ENCODE measurements around the gene MANSC4.

MANSC4 gene

DNA sequence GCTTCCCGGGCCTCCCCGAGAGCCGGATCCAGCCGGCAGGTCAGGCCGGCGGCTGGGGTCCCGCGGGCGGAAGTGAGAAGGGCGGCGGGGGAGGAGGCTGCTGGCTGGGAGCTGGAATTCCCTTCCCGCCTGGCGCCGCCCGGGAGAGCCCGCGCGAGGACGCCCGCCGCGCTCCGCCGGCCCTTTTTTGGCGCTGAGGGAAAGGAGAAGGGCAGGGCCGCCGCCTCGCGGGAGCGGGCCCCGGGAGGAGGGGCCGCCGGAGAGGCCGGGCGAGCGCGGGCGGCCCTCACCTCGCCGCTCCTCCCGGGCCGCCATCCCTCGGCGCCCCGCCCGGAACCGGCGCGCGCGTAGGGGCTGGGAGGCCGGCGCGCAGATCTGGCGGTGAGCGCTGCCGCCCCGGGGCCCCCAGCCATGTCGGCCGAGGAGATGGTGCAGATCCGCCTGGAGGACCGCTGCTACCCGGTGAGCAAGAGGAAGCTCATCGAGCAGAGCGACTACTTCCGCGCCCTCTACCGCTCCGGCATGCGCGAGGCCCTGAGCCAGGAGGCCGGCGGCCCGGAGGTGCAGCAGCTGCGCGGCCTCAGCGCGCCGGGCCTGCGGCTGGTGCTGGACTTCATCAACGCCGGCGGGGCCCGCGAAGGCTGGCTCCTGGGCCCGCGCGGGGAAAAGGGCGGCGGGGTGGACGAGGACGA, at the start of gene MANSC4, which contains the start of gene KLHL42:
Gene MANSC4 (minus strand): TSS at position 317 of the 692 bp plus-strand sequence. CDS start 8,960 bp downstream, outside the sequence.
Gene KLHL42 (plus strand): TSS at position 314 of the 692 bp plus-strand sequence. CDS start 98 bp downstream, at position 412.
- peak; percentile 80 for DNase-seq

- DNase-seq, result no peak
These were observed 48.2 kb upstream of the MANSC4 start for GRCh38 chr12:27828196-27828595.

GRCh38 chr12:27826076-27826475, 46.0 kb upstream of the MANSC4 start:
- no peak for DNase-seq

- DNase-seq, result no peak
These were observed 44.2 kb upstream of the MANSC4 start for GRCh38 chr12:27824126-27824842.

DNA sequence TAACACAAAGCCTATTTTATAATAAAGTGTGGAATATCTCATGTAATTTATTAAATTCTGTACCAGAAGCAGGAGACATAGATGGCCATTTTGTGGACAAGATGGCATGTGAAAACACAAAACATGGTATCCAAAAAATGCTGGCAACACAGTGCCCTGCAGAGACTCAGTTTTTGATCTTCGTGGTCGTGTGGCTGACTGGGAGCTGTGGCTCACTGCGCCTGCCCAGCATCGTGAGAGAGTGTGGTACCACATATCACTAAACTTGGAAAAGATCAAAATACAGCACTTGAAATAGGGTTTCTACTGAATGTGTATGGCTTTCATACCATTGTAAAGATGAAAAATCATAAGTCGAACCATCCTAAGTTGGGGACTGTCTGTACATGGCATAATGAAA, 43.0 kb upstream of the MANSC4 start:
- DNase-seq, result no peak

DNA sequence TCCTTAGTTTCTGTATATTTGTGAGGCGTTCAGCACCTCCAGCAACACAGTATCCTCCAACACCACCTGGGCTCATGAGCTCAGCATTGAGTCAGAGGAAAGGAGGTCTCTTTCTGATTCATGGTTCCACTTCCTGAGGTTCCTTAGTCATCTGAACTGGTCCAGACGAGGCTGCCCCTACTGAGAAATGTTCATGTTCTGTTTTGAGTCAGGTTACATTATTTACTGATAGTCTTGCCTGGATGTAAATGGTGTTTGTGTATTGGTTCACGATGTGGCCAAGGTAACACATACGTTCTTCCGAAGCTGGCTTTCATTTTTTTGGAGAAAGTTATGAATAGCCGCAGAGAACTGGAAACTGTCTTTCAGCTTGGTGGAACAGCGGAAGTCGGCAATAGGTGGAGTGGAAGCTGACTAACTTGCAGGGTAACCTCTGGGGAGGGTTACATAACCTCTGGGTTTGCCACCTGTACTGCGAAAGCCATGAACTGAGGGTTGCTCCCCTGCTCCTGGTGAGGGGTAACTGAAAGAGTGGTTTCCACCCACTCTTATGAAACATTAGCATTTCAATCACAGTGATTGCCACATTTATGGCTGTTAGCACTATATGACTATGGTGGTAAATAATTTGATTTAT, 42.2 kb upstream of the MANSC4 start:
- DNase-seq, result no peak

DNA sequence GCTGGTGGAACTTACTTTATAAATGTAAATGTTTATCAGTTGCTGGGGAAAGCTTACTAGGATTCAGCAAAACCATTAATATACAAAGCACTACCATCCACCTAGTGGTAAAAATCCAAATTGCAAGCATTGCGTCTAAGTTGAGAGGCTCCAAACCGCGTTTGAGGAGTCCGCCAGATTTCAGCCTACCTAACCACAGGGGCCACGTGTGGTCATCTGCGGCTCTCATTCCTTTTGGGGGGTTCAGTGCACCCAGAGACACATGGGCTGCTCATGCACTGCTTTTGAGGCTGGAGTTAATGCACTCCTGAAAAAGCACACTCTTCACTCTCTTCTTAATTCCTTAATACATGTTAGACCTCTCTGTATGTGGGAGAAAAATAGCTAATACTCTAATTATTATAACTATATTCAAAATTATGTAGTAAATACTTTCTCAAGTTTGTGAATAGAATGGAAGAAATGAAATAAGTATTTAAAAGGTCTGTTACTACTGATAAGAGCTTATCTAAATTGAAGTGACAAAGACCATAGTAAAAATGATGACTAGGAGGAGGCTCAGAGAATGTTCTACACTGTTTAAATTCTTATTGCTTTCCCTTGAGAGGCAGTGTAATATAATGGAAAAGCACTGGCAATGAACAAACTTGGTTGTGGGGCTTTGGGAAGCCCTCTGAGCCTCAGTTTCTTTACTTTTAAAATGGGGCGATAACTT, 41.4 kb upstream of the MANSC4 start:
- peak; percentile 73 for DNase-seq

- no peak for DNase-seq
These were observed 40.5 kb upstream of the MANSC4 start for GRCh38 chr12:27820564-27820963.

DNA sequence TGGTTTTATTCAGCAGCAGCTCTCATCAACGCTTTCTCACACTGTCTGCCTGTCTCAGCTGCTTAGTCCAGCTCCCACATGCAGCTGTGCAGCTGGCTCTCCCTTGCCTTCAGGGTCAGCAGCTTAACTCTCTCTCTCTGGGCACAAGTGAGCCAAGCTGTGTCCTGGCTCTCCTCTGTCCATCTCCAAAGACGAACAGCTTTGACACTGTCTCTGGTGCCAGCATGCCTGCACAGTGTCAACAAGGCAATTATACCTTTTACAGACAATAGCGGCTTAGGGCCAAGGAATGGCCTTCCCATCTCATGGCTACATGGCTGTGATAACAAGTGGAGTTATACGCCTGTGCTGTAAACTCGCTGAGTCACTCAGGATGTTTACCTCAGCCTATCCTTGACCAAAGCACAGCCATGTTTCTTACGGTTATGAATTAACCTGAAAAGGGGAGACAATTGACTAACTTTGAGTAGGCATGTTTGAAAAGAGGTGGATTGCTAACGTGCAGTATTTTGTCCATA, 38.4 kb upstream of the MANSC4 start:
- DNase-seq, result no peak

GRCh38 chr12:27817766-27818165, 37.7 kb upstream of the MANSC4 start:
- no peak for DNase-seq

GRCh38 chr12:27814851-27815591, 35.0 kb upstream of the MANSC4 start:
- DNase-seq, result no peak

DNA sequence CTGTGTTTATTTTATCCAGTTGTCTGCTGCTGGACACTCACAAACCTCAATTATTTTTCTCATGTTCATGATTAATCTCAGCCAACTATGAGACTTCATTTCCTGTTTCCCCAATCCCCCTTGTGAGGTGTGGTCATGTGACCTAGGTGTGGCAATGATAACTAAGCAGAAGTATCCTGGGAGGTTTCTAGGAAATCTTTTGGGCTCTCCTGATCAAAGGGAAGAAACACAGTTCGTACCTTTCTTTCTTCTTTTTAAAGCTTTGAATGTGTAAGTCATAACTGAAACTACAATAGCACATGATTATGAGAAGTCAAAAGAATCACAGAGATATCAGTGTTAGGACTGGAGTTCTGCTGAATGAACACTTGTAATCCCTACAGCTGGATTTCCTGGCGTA, 34.4 kb upstream of the MANSC4 start:
- DNase-seq, result no peak

GRCh38 chr12:27812502-27812901, 32.5 kb upstream of the MANSC4 start:
- no peak for DNase-seq

- DNase-seq, result no peak
These were observed 30.7 kb upstream of the MANSC4 start for GRCh38 chr12:27810756-27811155.

- peak; percentile 85 for DNase-seq
These were observed 28.8 kb upstream of the MANSC4 start for GRCh38 chr12:27808841-27809240.

GRCh38 chr12:27807063-27807703, 27.1 kb upstream of the MANSC4 start:
- no peak for DNase-seq

- no peak for DNase-seq
These were observed 26.2 kb upstream of the MANSC4 start for GRCh38 chr12:27806259-27806658.

GRCh38 chr12:27805238-27805637, 25.2 kb upstream of the MANSC4 start:
- DNase-seq, result no peak

GRCh38 chr12:27802936-27803335, 22.9 kb upstream of the MANSC4 start:
- no peak for DNase-seq

GRCh38 chr12:27802511-27802910, 22.5 kb upstream of the MANSC4 start:
- DNase-seq, result no peak

DNA sequence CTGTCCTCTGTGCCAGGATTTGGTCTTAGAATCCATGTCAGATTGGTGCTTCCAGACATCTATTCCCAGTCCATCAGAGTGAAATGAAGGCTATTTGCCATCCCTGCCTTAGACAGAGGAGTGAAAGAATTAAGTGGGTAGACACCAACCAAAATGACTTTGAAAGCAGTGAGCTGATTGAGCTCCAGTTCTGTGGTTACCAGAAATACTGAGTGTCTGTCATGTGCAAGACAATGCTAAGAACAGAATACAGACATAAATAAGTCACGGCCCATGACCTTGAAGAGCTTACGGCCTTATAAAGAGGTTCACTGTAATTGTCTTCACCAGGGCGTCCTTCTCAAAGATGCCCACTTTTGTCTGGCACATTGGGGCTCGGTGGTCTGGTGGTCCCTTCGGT, 21.6 kb upstream of the MANSC4 start:
- DNase-seq, result no peak

DNA sequence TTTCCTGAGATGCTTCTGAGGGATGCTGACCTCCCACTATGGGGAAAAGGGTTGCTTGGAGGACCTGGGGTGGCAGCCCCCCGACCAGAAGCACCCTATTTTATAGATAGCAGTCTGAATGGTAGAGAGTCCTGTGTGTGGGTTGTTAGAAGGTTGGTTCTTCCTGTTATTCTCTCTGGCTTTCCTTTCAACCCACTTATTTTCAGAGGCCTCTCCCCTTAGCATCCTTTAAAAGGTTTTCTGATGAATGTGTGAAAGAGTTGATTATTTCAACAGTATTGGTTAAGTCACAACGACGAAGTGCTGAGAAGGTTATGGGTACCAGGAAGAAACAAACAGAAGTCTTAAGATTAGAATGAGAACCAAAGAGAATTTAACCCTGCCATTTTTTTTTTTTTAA, 20.8 kb upstream of the MANSC4 start:
- no peak for DNase-seq
